Right atrium auricular region (tissue), 2 donors: ENCODE results near the gene HIGD2A. TPM values are rescaled to one million over a fixed set of nuclear protein-coding genes. Genes with fewer than 3 reads are reported as not detected.
A peak's percentile ranks its signal among the peaks of the same experiment; 100 is the strongest.

Experiments
- DNase-seq: peaks from one replicate; pipeline ENCODE4 v3.0.0-alpha.2; 2019; ENCODE audit warnings: low spot score
- H3K27ac ChIP-seq, 2 donors: fragments of 200-600 bp; sonication (generic); 1 replicate in 1 of 2; 2 replicates in 1 of 2; pipeline ENCODE4 v1.5.1; 2016 to 2019
- H3K27me3 ChIP-seq, 2 donors: fragments of 200-600 bp; sonication (generic); one replicate each; pipeline versions ENCODE4 v1.5.1 to v1.6.0; 2017 to 2019
- H3K36me3 ChIP-seq: fragments of 200-600 bp; sonication (generic); one replicate; pipeline ENCODE4 v1.5.1; 2016
- H3K4me1 ChIP-seq, 2 donors: fragments of 200-600 bp; sonication (generic); one replicate each; pipeline versions ENCODE4 v1.5.1 to v1.6.0; 2017 to 2019
- H3K4me3 ChIP-seq, 2 donors: fragments of 200-600 bp; sonication (generic); 1 replicate in 1 of 2; 2 replicates in 1 of 2; pipeline ENCODE4 v1.5.1; 2017 to 2019; ENCODE audit warnings: mild to moderate bottlenecking in 1 of 2, moderate library complexity in 1 of 2
- H3K9me3 ChIP-seq, 2 donors: fragments of 200-600 bp; sonication (generic); one replicate each; pipeline ENCODE4 v1.5.1; 2019
- CTCF ChIP-seq, 2 donors: fragments of 200-600 bp; sonication (generic); IDR thresholded peaks; one replicate each; pipeline ENCODE4 v1.5.1; 2019; ENCODE audit warnings: antibody characterized with exemption in 2 of 2
- total RNA-seq, 2 donors: library from RNA; depleted of rRNA; stranded (reverse); fragments of >200 nt; gene quantifications; one replicate each; pipeline ENCODE4 v1.1.0, GENCODE V29; 2016

The HIGD2A gene
- total RNA-seq, 2 donors from 2014 or later: 231 to 249 TPM

- no peaks in the 10 kb centered on the region for H3K27me3 ChIP-seq
- H3K9me3 ChIP-seq: no peaks in the 10 kb centered on the region
- no peak overlapping the region for H3K4me3 ChIP-seq
- H3K27ac ChIP-seq: no peak overlapping the region
- TF ChIP-seq CTCF (IDR thresholded peaks at IDR 0.05): no peak
- DNase-seq: no peak
- peaks cover 26% of the 10 kb centered on the region for H3K36me3 ChIP-seq
- H3K4me1 ChIP-seq: peaks cover 0 to 26% of the 10 kb centered on the region in 2 donors
Measured at GRCh38 chr5:176359658-176360057, 28.9 kb upstream of the HIGD2A start.

- Histone ChIP-seq H3K27me3 (no peaks in the 10 kb centered on the region), H3K4me3 (peak overlapping the region; percentile 78 to 99), H3K9me3 (no peaks in the 10 kb centered on the region), H3K27ac (peak overlapping the region; percentile 89 to 91), H3K36me3 (peaks cover 12% of the 10 kb centered on the region), H3K4me1 (peaks cover 0 to 32% of the 10 kb centered on the region in 2 donors)
- TF ChIP-seq CTCF (IDR thresholded peaks at IDR 0.05): no peak
- DNase-seq: no peak
Measured at GRCh38 chr5:176360894-176361436, 27.6 kb upstream of the HIGD2A start.

- Histone ChIP-seq H3K9me3 (no peaks in the 10 kb centered on the region), H3K27ac (peak within 1 kb of the TSS; percentile 89 to 91), H3K4me1 (peaks cover 0 to 38% of the 10 kb centered on the region in 2 donors), H3K27me3 (no peaks in the 10 kb centered on the region), H3K4me3 (peak within 1 kb of the TSS; percentile 78 to 99), H3K36me3 (peaks cover 12% of the 10 kb centered on the region)
- DNase-seq: peak; percentile 95
- TF ChIP-seq CTCF (IDR thresholded peaks at IDR 0.05): peak in 1 of 2 donors; percentile 58
Measured at GRCh38 chr5:176361437-176362232, 26.9 kb upstream of the HIGD2A start, which contains the start of gene KIAA1191. Gene KIAA1191 (minus strand): TSS chr5:176361764. CDS start chr5:176359508, 2,256 bp downstream.

- Histone ChIP-seq H3K36me3 (peaks cover 12% of the 10 kb centered on the region), H3K27me3 (no peaks in the 10 kb centered on the region), H3K4me3 (peak overlapping the region; percentile 78 to 99), H3K9me3 (no peaks in the 10 kb centered on the region), H3K4me1 (peaks cover 0 to 38% of the 10 kb centered on the region in 2 donors), H3K27ac (peak overlapping the region; percentile 89 to 91)
- no peak for DNase-seq
- no peak for TF ChIP-seq CTCF (IDR thresholded peaks at IDR 0.05)
Measured at GRCh38 chr5:176362233-176362490, 26.4 kb upstream of the HIGD2A start.

- H3K27me3 ChIP-seq: no peaks in the 10 kb centered on the region
Measured at GRCh38 chr5:176364765-176365350, 23.7 kb upstream of the HIGD2A start.

More at GRCh38 chr5:176364765-176365350, 23.7 kb upstream of the HIGD2A start:
- no peak for TF ChIP-seq CTCF (IDR thresholded peaks at IDR 0.05)
- Histone ChIP-seq H3K4me3 (peak overlapping the region; percentile 60 to 71), H3K9me3 (no peaks in the 10 kb centered on the region), H3K27ac (peak overlapping the region; percentile 75 to 88), H3K36me3 (peaks cover 17% of the 10 kb centered on the region), H3K4me1 (peaks cover 0 to 35% of the 10 kb centered on the region in 2 donors)
- DNase-seq: no peak
